Left lung (tissue), 10 donors: Measurements from ENCODE around the gene C5orf47. TPM values are rescaled to one million over a fixed set of nuclear protein-coding genes. Genes with fewer than 3 reads are reported as not detected.

Source experiments
- ATAC-seq: fragments of 200-7000 bp; cut with Tn5 transposase; one replicate; pipeline ENCODE4 v1.9.1; 2020; ENCODE audit warnings: moderate library complexity
- DNase-seq, 4 donors: peaks; one replicate each; pipeline ENCODE4 v3.0.0-alpha.2; 2013 to 2020
- H3K27ac ChIP-seq, 2 donors: fragments of 200-600 bp; sonication (generic) in 1 of 2; one replicate each; pipeline versions ENCODE4 v1.5.0 to v1.8.0; 2020 to 2021
- H3K27me3 ChIP-seq, 2 donors: fragments of 200-600 bp; sonication (generic) in 1 of 2; one replicate each; pipeline versions ENCODE4 v1.5.0 to v1.8.0; 2020 to 2021
- H3K36me3 ChIP-seq, 2 donors: fragments of 200-600 bp; sonication (generic) in 1 of 2; one replicate each; pipeline versions ENCODE4 v1.5.0 to v1.8.0; 2020 to 2021
- H3K4me1 ChIP-seq, 2 donors: fragments of 200-600 bp; one replicate each; pipeline ENCODE4 v1.8.0; 2021
- H3K4me3 ChIP-seq, 2 donors: fragments of 200-600 bp; sonication (generic) in 1 of 2; one replicate each; pipeline versions ENCODE4 v1.5.0 to v1.8.0; 2020 to 2021; ENCODE audit warnings: mild to moderate bottlenecking in 1 of 2
- H3K9me3 ChIP-seq, 2 donors: fragments of 200-600 bp; sonication (generic) in 1 of 2; one replicate each; pipeline versions ENCODE4 v1.5.0 to v1.8.0; 2020 to 2021
- CTCF ChIP-seq, 2 donors: fragments of 200-600 bp; sonication (generic) in 1 of 2; IDR thresholded peaks; one replicate each; pipeline versions ENCODE4 v1.5.0 to v1.8.0; 2021; ENCODE audit warnings: antibody characterized with exemption in 2 of 2
- intact Hi-C, 2 donors: fragments of 100-400 bp; cut with DNase I; formaldehyde crosslinking; loops; one replicate each; pipeline versions ENCODE4 v1.11.2 to v1.14.2; 2022
- polyA plus RNA-seq, 6 donors: library from polyadenylated mRNA; unstranded; fragments of 120-200 nt; gene quantifications; one replicate each; pipeline ENCODE4 v1.2.1, GENCODE V29; 2013; ENCODE audit not compliant: insufficient read length in 6 of 6
- total RNA-seq, 2 donors: library from RNA; stranded (reverse); fragmentation: NEBNext Ultra II Directional; extraction: Animal tissue kit (Norgen Biotek cat#: 25700); gene quantifications; one replicate each; pipeline ENCODE4 v1.2.1, GENCODE V29; 2021
- donor health status: DM: no; HTN: yes; CAD: no.
- donor health status: DM: no; HTN: no; CAD: no.

C5orf47 gene
- total and polyA plus RNA-seq, 8 donors, result 0.12 to 0.37 (median 0.23) TPM; not detected in 2

DNA sequence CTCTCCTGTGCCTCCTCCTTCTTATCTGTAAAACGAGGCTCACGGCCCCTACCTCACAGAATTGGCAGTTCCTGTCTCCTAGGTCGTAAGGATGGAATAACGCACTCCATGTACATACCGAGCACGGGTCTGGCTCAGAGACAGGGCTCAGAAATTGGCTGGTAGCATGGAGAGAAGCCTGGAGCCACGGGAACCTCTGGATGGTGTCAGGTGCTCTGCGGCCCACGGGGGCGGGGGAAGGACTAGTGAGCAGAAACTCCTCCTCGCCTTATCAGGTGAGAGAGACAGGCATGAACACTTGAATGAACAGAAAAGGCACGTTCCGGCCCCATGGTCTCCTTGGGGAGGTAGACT is 15.4 kb upstream of the C5orf47 start:
- no peaks in the 10 kb centered on the region for H3K9me3 ChIP-seq
- H3K27ac ChIP-seq, result peak overlapping the region in 1 of 2 donors; percentile 13
- peaks cover 0 to 7% of the 10 kb centered on the region in 2 donors for H3K27me3 ChIP-seq
- peaks cover 0 to 19% of the 10 kb centered on the region in 2 donors for H3K4me1 ChIP-seq
- ATAC-seq (peak; percentile 75), DNase-seq (peak in 2 of 4 donors; percentile 50 to 80)
- no peak for TF ChIP-seq CTCF (IDR thresholded peaks at IDR 0.05)
- H3K4me3 ChIP-seq, result peak overlapping the region; percentile 42 to 43
- intact Hi-C loops, result loop anchor here (2.0 to 10.0 kb wide), 2 partner anchors 355 to 359 kb away; partner anchors contain the start of gene BOD1 (in 1 of the 2)
- H3K36me3 ChIP-seq, result no peaks in the 10 kb centered on the region

DNA sequence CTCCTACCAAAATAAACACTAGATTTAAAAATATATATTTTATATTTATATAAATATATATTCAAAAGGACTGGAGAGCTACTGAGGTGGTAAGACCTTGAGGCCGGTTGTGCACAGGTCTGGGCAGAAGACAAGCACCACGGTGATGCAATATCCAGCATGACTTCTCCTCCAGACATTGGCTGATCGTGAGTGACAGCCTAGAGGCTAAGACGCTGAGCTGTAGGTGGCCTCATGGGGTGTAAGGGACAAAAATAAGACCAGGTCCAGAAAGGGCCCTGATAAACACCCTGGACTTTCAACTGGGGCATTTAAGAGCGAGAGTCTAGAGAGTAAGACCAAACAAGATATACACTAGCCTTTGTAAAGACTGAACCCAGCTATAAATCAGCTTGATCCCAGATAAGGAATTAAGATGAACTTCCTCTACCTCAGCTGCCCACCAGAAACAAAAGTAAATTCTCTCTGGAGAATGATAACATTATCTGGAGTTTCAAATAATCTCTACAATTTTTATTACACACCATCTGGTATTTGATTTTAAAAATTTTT is 14.2 kb upstream of the C5orf47 start:
- H3K9me3 ChIP-seq, result no peaks in the 10 kb centered on the region
- TF ChIP-seq CTCF (IDR thresholded peaks at IDR 0.05), result no peak
- intact Hi-C loops, result loop anchor here in 1 of 2 donors (10.0 kb wide), 1 partner anchor 360 kb away; the partner anchor contains the start of gene BOD1
- H3K36me3 ChIP-seq, result no peaks in the 10 kb centered on the region
- no peak for DNase-seq
- peaks cover 0 to 13% of the 10 kb centered on the region in 2 donors for H3K27me3 ChIP-seq
- ATAC-seq, result no peak
- H3K27ac ChIP-seq, result no peak overlapping the region
- H3K4me1 ChIP-seq, result peaks cover 0 to 15% of the 10 kb centered on the region in 2 donors
- H3K4me3 ChIP-seq, result no peak overlapping the region

DNA sequence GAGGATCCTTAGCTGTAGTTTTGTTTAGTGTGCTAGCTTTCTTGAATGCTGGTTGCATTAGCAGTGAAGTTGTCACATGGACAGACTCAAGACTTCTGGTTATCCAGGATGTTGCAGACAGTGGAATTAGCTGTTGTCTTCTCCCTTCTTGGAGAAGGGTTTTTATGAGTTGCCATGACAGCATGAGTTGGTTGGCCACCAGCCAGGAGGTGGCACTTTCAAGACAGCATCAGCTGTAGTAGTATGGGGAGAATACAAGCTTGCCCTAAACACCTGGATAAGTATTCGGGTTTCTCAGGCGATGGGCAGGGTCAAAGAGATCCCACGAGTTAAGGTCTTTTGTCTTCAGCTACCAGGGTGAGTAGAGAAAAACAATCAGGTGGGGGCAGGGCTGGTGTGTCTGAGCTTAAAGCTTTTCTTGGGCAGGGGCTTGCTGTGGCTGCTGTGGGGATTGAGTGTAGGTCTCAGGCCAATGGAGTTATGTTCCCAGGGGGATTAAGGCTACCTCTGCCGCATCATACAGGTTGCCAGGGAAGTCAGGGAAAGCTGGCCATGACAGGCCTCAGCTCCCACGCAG is 7.7 kb upstream of the C5orf47 start:
- H3K9me3 ChIP-seq, result no peaks in the 10 kb centered on the region
- H3K27ac ChIP-seq, result no peak overlapping the region
- H3K27me3 ChIP-seq, result peaks cover 0 to 36% of the 10 kb centered on the region in 2 donors
- no peak overlapping the region for H3K4me3 ChIP-seq
- no peaks in the 10 kb centered on the region for H3K36me3 ChIP-seq
- ATAC-seq (no peak), DNase-seq (no peak)
- no peak for TF ChIP-seq CTCF (IDR thresholded peaks at IDR 0.05)
- intact Hi-C loops, result no loop called here
- H3K4me1 ChIP-seq, result no peaks in the 10 kb centered on the region

DNA sequence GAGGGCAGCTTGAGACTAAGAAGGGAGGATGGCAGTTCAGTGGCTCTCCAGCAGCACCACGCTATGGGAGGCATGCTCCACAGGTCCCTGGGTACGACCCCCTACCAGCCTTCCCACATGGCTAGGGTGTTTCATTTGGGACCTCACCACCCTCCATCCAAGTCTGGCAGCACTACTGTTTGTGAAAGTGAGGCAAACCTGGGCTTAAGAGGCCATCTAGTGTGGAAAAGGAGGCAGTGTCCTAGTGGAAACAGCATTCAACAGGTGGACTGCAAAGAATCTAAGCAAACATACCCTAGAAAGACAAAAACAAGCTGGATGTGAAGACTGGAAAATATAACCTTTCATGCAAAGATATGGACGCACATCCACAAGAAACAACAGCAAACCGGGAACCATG is 4.8 kb upstream of the C5orf47 start:
- Histone ChIP-seq H3K9me3 (no peaks in the 10 kb centered on the region), H3K36me3 (no peaks in the 10 kb centered on the region), H3K4me3 (no peak overlapping the region), H3K27me3 (peaks cover 0 to 28% of the 10 kb centered on the region in 2 donors), H3K27ac (no peak overlapping the region), H3K4me1 (no peaks in the 10 kb centered on the region)
- intact Hi-C loops, result no loop called here
- ATAC-seq (peak; percentile 48), DNase-seq (no peak)
- no peak for TF ChIP-seq CTCF (IDR thresholded peaks at IDR 0.05)

DNA sequence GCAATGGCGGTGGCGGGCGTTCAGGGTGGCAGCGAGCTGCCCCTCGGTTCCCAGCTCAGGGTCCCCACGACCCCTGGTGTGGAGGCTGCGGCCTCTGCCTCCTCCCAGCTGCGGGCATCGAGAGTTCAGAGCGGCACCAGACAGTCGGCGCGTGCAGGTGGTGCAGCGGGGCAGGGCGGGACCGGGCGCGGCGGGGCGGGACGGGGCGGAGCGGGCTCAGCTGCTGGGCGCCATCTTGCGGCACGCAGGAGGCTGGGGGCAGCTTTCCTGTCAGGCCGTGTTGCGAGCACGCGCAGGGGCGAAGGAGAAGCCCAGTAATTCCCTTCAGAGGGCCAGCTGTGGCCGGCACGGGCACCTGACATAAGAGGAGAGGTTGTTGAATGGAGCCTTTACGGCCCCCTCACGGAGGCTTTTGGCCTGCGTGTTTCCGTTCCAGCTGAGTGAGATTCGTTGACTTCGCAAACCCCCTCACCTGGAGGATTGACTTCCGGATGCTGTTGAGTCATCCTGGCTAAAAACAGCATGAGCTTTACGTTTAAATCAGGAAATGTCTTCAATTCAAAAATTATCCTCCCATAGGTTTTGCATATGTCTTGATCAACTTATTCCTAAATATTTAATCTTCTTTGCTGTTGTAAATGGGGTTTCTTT is 587 bp downstream of the C5orf47 start:
- H3K27ac ChIP-seq, result no peak overlapping the region
- H3K4me3 ChIP-seq, result no peak overlapping the region
- H3K27me3 ChIP-seq, result no peaks in the 10 kb centered on the region
- ATAC-seq (no peak), DNase-seq (peak in 1 of 4 donors; percentile 80)
- intact Hi-C loops, result no loop called here
- no peaks in the 10 kb centered on the region for H3K4me1 ChIP-seq
- no peak for TF ChIP-seq CTCF (IDR thresholded peaks at IDR 0.05)
- H3K36me3 ChIP-seq, result no peaks in the 10 kb centered on the region
- no peaks in the 10 kb centered on the region for H3K9me3 ChIP-seq
